ENCODE data around the gene GRK1.

Gene GRK1

GRCh38 chr13:113653264-113654174 is 13.5 kb upstream of the GRK1 start:
- in situ Hi-C loops (cut with HindIII; ENCODE audit: low sequenced_read_pairs) = no loop called here
- no peak for DNase-seq (ENCODE audit: low read depth)
- no peak for TF ChIP-seq CTCF (IDR thresholded peaks at IDR 0.05; ENCODE audit: low read depth, low read length, missing control alignments)
- no peak overlapping the region for H3K4me3 ChIP-seq (ENCODE audit: low read depth, low read length)

GRCh38 chr13:113654175-113654560 is 12.9 kb upstream of the GRK1 start:
- in situ Hi-C loops (cut with HindIII; ENCODE audit: low sequenced_read_pairs) = no loop called here
- H3K4me3 ChIP-seq (ENCODE audit: low read depth, low read length) = no peak overlapping the region
- DNase-seq (ENCODE audit: low read depth) = no peak
- no peak for TF ChIP-seq CTCF (IDR thresholded peaks at IDR 0.05; ENCODE audit: low read depth, low read length, missing control alignments)

- no peak for TF ChIP-seq CTCF (IDR thresholded peaks at IDR 0.05; ENCODE audit: low read depth, low read length, missing control alignments)
- in situ Hi-C loops (cut with HindIII; ENCODE audit: low sequenced_read_pairs) = no loop called here
- no peak for DNase-seq (ENCODE audit: low read depth)
- no peak overlapping the region for H3K4me3 ChIP-seq (ENCODE audit: low read depth, low read length)
These were observed 12.3 kb upstream of the GRK1 start for GRCh38 chr13:113654591-113655345.

GRCh38 chr13:113655346-113656002 is 11.5 kb upstream of the GRK1 start:
- in situ Hi-C loops (cut with HindIII; ENCODE audit: low sequenced_read_pairs) = no loop called here
- DNase-seq (ENCODE audit: low read depth) = no peak
- no peak overlapping the region for H3K4me3 ChIP-seq (ENCODE audit: low read depth, low read length)
- no peak for TF ChIP-seq CTCF (IDR thresholded peaks at IDR 0.05; ENCODE audit: low read depth, low read length, missing control alignments)

GRCh38 chr13:113656003-113656588 is 10.9 kb upstream of the GRK1 start:
- in situ Hi-C loops (cut with HindIII; ENCODE audit: low sequenced_read_pairs) = no loop called here
- H3K4me3 ChIP-seq (ENCODE audit: low read depth, low read length) = no peak overlapping the region
- no peak for DNase-seq (ENCODE audit: low read depth)
- TF ChIP-seq CTCF (IDR thresholded peaks at IDR 0.05; ENCODE audit: low read depth, low read length, missing control alignments) = no peak

All from astrocyte of the cerebellum (primary cell).